ENCODE data around the gene KIF1C. TPM values are rescaled to one million over a fixed set of nuclear protein-coding genes. Genes with fewer than 3 reads are reported as not detected.

Gene KIF1C
- total RNA-seq, 1 experiment from 2014 or later, result 121 TPM

DNA sequence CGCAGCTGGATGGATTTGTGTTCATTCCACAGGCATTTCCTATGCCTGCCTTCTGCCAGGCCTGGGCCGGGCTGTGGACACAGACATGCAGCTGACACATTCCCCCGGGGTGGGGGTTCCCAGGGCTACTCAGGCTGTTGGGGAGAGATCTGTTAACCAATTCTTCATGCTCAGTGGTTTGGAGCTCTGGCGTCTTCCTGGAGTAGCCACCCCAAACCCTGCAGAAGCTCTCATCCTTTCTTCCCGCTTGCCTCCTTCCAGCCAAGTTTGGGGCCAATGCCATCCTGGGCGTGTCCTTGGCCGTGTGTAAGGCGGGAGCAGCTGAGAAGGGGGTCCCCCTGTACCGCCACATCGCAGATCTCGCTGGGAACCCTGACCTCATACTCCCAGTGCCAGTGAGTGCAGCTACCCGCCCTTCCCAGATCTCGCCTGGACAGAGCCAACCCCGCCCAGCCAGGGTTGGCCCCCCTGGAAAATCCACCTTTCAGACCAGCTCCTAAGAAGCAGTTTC lies 44.2 kb upstream of the KIF1C start:
- Histone ChIP-seq H3K79me2 (ENCODE audit: insufficient read depth, low read length) (peaks cover 11% of the 10 kb centered on the region; the same call in 1 of the 2 replicates), H3K9me2 (ENCODE audit: insufficient read depth) (no peaks in the 10 kb centered on the region), H3K9me3 (ENCODE audit: control insufficient read depth in 1 of 2, insufficient read depth in 1 of 2, low read depth in 1 of 2, low read length in 2 of 2) (no peaks in the 10 kb centered on the region), H4K20me1 (ENCODE audit: insufficient read depth) (no peaks in the 10 kb centered on the region), H3K4me1 (ENCODE audit: control insufficient read depth in 1 of 2, insufficient read depth in 2 of 2, low read length in 2 of 2) (peaks cover 13 to 44% of the 10 kb centered on the region in 2 experiments), H3K27me3 (ENCODE audit: insufficient read depth, low read length) (no peaks in the 10 kb centered on the region), H2AFZ (ENCODE audit: low read depth, low read length, poor library complexity, severe bottlenecking) (no peak overlapping the region), H3K27ac (ENCODE audit: low read depth, low read length) (no peak overlapping the region), H3K4me2 (ENCODE audit: low read length) (no peak overlapping the region), H3K4me3 (replicated peaks in 1 of 2; ENCODE audit: low read depth in 1 of 2, low read length in 2 of 2) (no peak overlapping the region), H3K9ac (ENCODE audit: low read length) (no peak overlapping the region), H3K36me3 (ENCODE audit: control insufficient read depth in 1 of 2, insufficient read depth in 2 of 2, low read length in 2 of 2) (no peaks in the 10 kb centered on the region)
- BruUV-seq (replicated peaks), result no TSS peak
- TF ChIP-seq, protein P1, sequence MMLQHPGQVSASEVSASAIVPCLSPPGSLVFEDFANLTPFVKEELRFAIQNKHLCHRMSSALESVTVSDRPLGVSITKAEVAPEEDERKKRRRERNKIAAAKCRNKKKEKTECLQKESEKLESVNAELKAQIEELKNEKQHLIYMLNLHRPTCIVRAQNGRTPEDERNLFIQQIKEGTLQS (IDR thresholded peaks at IDR 0.05), result no peak
- TF ChIP-seq TCF7L2 (IDR thresholded peaks at IDR 0.05; ENCODE audit: borderline replicate concordance, extremely low read depth, insufficient read depth, insufficient read length), result no peak
- no peak for TF ChIP-seq ZNF274 (IDR thresholded peaks at IDR 0.05; ENCODE audit: low read depth, low read length)
- TF ChIP-seq, protein P2, sequence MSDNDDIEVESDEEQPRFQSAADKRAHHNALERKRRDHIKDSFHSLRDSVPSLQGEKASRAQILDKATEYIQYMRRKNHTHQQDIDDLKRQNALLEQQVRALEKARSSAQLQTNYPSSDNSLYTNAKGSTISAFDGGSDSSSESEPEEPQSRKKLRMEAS (IDR thresholded peaks at IDR 0.05), result no peak
- TF ChIP-seq, protein P3, sequence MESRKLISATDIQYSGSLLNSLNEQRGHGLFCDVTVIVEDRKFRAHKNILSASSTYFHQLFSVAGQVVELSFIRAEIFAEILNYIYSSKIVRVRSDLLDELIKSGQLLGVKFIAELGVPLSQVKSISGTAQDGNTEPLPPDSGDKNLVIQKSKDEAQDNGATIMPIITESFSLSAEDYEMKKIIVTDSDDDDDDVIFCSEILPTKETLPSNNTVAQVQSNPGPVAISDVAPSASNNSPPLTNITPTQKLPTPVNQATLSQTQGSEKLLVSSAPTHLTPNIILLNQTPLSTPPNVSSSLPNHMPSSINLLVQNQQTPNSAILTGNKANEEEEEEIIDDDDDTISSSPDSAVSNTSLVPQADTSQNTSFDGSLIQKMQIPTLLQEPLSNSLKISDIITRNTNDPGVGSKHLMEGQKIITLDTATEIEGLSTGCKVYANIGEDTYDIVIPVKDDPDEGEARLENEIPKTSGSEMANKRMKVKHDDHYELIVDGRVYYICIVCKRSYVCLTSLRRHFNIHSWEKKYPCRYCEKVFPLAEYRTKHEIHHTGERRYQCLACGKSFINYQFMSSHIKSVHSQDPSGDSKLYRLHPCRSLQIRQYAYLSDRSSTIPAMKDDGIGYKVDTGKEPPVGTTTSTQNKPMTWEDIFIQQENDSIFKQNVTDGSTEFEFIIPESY (IDR thresholded peaks at IDR 0.05; ENCODE audit: extremely low read depth, insufficient replicate concordance, low read length), result no peak
- TF ChIP-seq JUND (IDR thresholded peaks at IDR 0.05), result no peak
- no peak for TF ChIP-seq SIN3A (IDR thresholded peaks at IDR 0.05; ENCODE audit: low read depth)
- TF ChIP-seq ELF1 (IDR thresholded peaks at IDR 0.05; ENCODE audit: borderline replicate concordance, low read depth), result no peak
- TF ChIP-seq FOSL1 (IDR thresholded peaks at IDR 0.05; ENCODE audit: low read depth), result no peak
- TF ChIP-seq EGR1 (IDR thresholded peaks at IDR 0.05; ENCODE audit: low read depth), result no peak
- no peak for TF ChIP-seq EZH2 (IDR thresholded peaks at IDR 0.05)
- ChIA-PET CTCF (no interaction called here), RAD21 (ENCODE audit: low non-redundant PET in 1 of 2, low total read pairs in 2 of 2, uncharacterized antibody in 2 of 2, unreplicated experiment in 2 of 2) (no interaction called here), POLR2A (interaction anchor here (1.4 to 1.5 kb wide), 2 partner anchors 13 to 15 kb away, joined by 3 to 7 read pairs; no protein-coding TSS in a partner anchor)
- DNase-seq (ENCODE audit: low read depth, low spot score), result no peak
- no peak for ATAC-seq
- intact Hi-C loops (cut with micrococcal nuclease), result no loop called here
